Keratinocyte (primary cell): ENCODE data around the gene ELAVL1.

Experiments used
- EZH2 ChIP-seq: IDR thresholded peaks from one replicate; pipeline ENCODE4 v1.6.1; 2012; ENCODE audit warnings: inconsistent platforms, mild to moderate bottlenecking, low read length, moderate library complexity
- TF ChIP-seq, protein P1 (sequence below), 3 experiments: IDR thresholded peaks in 1 of 3; conservative IDR thresholded peaks in 1 of 3; optimal IDR thresholded peaks in 1 of 3; 2 replicates in 2 of 3; 3 replicates in 1 of 3; pipeline versions ENCODE3 to v1.5.1; 2011; ENCODE audit warnings: low read length in 3 of 3, mild to moderate bottlenecking in 3 of 3, moderate library complexity in 2 of 3, control low read depth in 1 of 3, inconsistent platforms in 1 of 3; ENCODE audit not compliant: insufficient read depth in 2 of 3; ENCODE audit errors: extremely low read depth in 1 of 3

DNA sequence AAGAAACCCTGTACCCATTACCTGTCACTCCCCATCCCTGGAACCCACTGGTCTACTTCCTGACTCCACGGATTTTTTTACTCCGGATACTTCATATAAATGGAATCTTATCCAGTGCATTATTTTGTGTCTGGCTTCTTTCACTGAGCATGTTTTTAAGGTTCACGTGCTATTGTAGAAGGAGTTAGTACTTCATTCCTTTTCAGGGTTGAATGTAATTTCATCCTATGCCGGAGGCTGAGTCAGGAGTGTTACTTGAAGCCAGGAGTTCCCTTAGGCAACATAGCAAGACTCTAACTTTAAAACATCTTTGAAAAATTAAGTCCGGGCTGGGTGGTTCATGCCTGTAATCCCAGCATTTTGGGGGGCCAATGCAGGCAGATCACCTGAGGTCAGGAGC lies 17.9 kb upstream of the ELAVL1 start:
- no peak for TF ChIP-seq EZH2
- TF ChIP-seq, protein P1, sequence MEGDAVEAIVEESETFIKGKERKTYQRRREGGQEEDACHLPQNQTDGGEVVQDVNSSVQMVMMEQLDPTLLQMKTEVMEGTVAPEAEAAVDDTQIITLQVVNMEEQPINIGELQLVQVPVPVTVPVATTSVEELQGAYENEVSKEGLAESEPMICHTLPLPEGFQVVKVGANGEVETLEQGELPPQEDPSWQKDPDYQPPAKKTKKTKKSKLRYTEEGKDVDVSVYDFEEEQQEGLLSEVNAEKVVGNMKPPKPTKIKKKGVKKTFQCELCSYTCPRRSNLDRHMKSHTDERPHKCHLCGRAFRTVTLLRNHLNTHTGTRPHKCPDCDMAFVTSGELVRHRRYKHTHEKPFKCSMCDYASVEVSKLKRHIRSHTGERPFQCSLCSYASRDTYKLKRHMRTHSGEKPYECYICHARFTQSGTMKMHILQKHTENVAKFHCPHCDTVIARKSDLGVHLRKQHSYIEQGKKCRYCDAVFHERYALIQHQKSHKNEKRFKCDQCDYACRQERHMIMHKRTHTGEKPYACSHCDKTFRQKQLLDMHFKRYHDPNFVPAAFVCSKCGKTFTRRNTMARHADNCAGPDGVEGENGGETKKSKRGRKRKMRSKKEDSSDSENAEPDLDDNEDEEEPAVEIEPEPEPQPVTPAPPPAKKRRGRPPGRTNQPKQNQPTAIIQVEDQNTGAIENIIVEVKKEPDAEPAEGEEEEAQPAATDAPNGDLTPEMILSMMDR (optimal IDR thresholded peaks at IDR 0.05 in 1 of 3, IDR thresholded peaks at IDR 0.05 in 1 of 3, conservative IDR thresholded peaks at IDR 0.05 in 1 of 3; ENCODE audit: extremely low read depth in 1 of 3, insufficient read depth in 2 of 3, low read length in 3 of 3): no peak
